ENCODE results near the gene NR2C2AP. TPM values are rescaled to one million over a fixed set of nuclear protein-coding genes. Genes with fewer than 3 reads are reported as not detected.

NR2C2AP gene
- total and polyA plus RNA-seq, 2 of the 4 experiments (the other 2 are of a cell fraction), result 5.4 to 9.0 TPM

Small RNA genes within 50 kb of the gene (microRNA-seq; reads per million reads assigned to microRNA genes)
- not detected for gene RNU6-1028P (ENCODE audit: insufficient read depth, insufficient read length)

Small RNA genes within 50 kb of the gene (small RNA-seq; reads per million reads assigned to genes)
- 0 reads per million in 5 experiments for gene RNU6-1028P

Other genes with a start within 250 kb of the NR2C2AP start
- 23.3 and 25.8 TPM in 2 replicates for gene SUGP2, start 169.9 kb downstream of the NR2C2AP start, total RNA-seq (2012; rRNA removed)
- 58.5 and 69.2 TPM in 2 replicates for gene SUGP2, start 169.9 kb downstream of the NR2C2AP start, polyA plus RNA-seq (2012; rRNA removed)
- 46.7 and 52.7 TPM in 2 replicates for gene ARMC6, start 169.8 kb downstream of the NR2C2AP start, total RNA-seq (2012; rRNA removed)
- gene ARMC6, start 169.8 kb downstream of the NR2C2AP start, polyA plus RNA-seq (2012; rRNA removed), result 41.5 and 44.7 TPM in 2 replicates
- 1.9 and 2.0 TPM in 2 replicates for gene SLC25A42, start 139.4 kb downstream of the NR2C2AP start, total RNA-seq (2012; rRNA removed)
- 8.6 and 9.9 TPM in 2 replicates for gene SLC25A42, start 139.4 kb downstream of the NR2C2AP start, polyA plus RNA-seq (2012; rRNA removed)
- gene TMEM161A, start 64.9 kb downstream of the NR2C2AP start, total RNA-seq (2012; rRNA removed), result 11.1 TPM in 2 replicates
- 34.8 and 45.9 TPM in 2 replicates for gene TMEM161A, start 64.9 kb downstream of the NR2C2AP start, polyA plus RNA-seq (2012; rRNA removed)
- under 0.01 and 0.18 TPM in 2 replicates for gene MEF2B, start 33.2 kb downstream of the NR2C2AP start, total RNA-seq (2012; rRNA removed)
- 0.80 and 0.94 TPM in 2 replicates for gene MEF2B, start 33.2 kb downstream of the NR2C2AP start, polyA plus RNA-seq (2012; rRNA removed)
- gene BORCS8, start 11.3 kb downstream of the NR2C2AP start, total RNA-seq (2012; rRNA removed), result 14.7 and 16.7 TPM in 2 replicates
- 33.9 and 40.3 TPM in 2 replicates for gene BORCS8, start 11.3 kb downstream of the NR2C2AP start, polyA plus RNA-seq (2012; rRNA removed)
- gene RFXANK, start 11.2 kb downstream of the NR2C2AP start, total RNA-seq (2012; rRNA removed), result 61.4 and 68.3 TPM in 2 replicates
- gene RFXANK, start 11.2 kb downstream of the NR2C2AP start, polyA plus RNA-seq (2012; rRNA removed), result 97.8 and 109 TPM in 2 replicates
- gene NCAN, start 8.5 kb upstream of the NR2C2AP start, total RNA-seq (2012; rRNA removed), result not detected in 2 replicates
- gene NCAN, start 8.5 kb upstream of the NR2C2AP start, polyA plus RNA-seq (2012; rRNA removed), result not detected in 2 replicates
- gene TM6SF2, start 69.9 kb upstream of the NR2C2AP start, total RNA-seq (2012; rRNA removed), result under 0.01 and 0.18 TPM in 2 replicates
- gene TM6SF2, start 69.9 kb upstream of the NR2C2AP start, polyA plus RNA-seq (2012; rRNA removed), result 0.97 and 1.1 TPM in 2 replicates
- 35.8 and 38.3 TPM in 2 replicates for gene SUGP1, start 117.1 kb upstream of the NR2C2AP start, total RNA-seq (2012; rRNA removed)
- gene SUGP1, start 117.1 kb upstream of the NR2C2AP start, polyA plus RNA-seq (2012; rRNA removed), result 33.2 and 38.6 TPM in 2 replicates
- 21.7 and 24.6 TPM in 2 replicates for gene MAU2, start 117.4 kb upstream of the NR2C2AP start, total RNA-seq (2012; rRNA removed)
- 31.1 and 35.5 TPM in 2 replicates for gene MAU2, start 117.4 kb upstream of the NR2C2AP start, polyA plus RNA-seq (2012; rRNA removed)
- gene GATAD2A, start 202.3 kb upstream of the NR2C2AP start, total RNA-seq (2012; rRNA removed), result 23.5 and 32.8 TPM in 2 replicates
- 33.2 and 44.3 TPM in 2 replicates for gene GATAD2A, start 202.3 kb upstream of the NR2C2AP start, polyA plus RNA-seq (2012; rRNA removed)

Measured in IMR-90 (cell line).